ENCODE measurements around the gene HOXC13.

HOXC13 gene

DNA sequence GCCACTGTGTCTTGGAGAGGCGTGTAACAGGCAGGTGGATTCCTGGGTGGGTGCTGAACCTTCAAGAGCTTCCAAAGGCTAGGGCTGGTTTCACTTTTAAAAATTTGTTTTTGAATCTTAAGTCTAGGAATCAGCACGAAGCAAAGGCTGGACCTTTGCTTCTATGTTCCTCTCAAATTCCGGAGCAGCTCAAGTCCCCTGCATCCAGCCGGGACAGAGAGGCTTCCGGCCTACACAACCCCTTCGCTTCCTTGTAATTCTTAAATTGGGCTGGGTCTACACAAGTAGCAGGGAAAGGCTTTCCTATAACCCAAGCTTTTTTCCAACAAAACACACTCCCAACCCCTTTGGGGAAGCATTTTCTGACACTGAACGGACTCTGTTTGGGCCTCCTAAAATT is 24.4 kb downstream of the HOXC13 start:
- no peak for DNase-seq (ENCODE audit: low read depth)
- TF ChIP-seq, protein P1, sequence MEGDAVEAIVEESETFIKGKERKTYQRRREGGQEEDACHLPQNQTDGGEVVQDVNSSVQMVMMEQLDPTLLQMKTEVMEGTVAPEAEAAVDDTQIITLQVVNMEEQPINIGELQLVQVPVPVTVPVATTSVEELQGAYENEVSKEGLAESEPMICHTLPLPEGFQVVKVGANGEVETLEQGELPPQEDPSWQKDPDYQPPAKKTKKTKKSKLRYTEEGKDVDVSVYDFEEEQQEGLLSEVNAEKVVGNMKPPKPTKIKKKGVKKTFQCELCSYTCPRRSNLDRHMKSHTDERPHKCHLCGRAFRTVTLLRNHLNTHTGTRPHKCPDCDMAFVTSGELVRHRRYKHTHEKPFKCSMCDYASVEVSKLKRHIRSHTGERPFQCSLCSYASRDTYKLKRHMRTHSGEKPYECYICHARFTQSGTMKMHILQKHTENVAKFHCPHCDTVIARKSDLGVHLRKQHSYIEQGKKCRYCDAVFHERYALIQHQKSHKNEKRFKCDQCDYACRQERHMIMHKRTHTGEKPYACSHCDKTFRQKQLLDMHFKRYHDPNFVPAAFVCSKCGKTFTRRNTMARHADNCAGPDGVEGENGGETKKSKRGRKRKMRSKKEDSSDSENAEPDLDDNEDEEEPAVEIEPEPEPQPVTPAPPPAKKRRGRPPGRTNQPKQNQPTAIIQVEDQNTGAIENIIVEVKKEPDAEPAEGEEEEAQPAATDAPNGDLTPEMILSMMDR (IDR thresholded peaks at IDR 0.05; ENCODE audit: insufficient read depth, low read depth, low read length, missing control alignments) = no peak
- no peak overlapping the region for H3K4me3 ChIP-seq (ENCODE audit: low read depth, low read length)

DNA sequence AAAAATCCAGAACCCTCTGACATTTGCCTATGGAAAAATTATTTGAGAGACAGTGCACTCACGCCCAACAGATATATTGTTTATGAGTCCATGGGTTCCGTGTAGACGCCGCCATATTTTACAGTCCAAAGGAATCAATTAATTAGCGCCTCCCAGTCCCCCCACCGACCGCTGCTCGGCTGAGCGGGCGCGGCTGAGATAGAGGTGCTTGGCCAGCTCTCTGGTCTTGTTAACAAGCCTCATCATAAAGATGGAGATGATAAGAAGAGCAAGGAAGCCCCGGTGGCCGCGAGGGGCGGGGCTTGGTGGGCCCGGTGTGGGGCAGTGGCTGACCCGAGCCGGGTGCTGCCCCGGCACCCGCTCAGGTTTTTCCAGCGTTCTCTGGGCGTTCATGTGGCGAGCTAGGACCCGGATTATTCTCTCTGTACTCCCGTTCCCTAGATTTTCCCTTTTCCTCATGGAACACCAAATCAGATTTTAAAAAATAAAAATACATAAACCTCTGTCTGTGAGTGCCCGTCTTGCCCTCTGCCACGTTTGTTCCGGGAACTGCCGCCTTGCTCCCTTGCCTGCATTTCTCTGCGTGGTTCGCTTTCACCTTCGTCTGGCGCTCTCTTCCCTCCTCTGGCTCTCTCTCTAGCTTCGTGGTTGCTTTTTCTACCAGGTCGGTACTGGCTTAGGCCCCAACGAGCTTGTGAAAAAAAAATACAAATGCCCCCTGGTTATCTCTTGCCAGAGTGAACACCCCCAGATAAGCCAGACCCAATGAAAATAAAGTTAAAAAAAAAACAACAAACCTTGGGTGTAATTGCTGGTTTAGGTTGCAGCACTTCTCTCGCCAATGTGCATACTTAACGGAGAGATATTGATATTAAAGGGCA is 25.0 kb downstream of the HOXC13 start:
- no peak for DNase-seq (ENCODE audit: low read depth)
- H3K4me3 ChIP-seq (ENCODE audit: low read depth, low read length) = no peak overlapping the region
- TF ChIP-seq, protein P1 (IDR thresholded peaks at IDR 0.05; ENCODE audit: insufficient read depth, low read depth, low read length, missing control alignments) = no peak

DNA sequence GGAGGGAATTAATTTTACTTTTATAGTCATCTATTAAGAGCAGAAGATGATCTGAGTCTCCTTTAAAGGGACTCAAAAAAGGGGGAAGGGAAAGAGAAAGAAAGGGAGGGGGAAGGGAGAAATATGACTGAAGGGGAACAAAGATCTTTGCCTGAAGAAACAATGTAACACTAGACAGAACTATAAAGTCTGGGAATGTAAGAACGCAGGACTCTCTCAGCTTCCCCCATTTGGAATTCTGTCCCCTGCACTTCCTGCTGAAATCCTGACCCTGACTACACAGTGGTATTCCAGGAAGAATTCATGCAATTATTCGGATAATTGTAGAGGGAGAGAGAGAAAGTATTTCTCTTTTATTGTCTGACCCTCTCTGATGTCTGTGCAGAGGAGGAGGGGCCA is 25.7 kb downstream of the HOXC13 start:
- TF ChIP-seq, protein P1 (IDR thresholded peaks at IDR 0.05; ENCODE audit: insufficient read depth, low read depth, low read length, missing control alignments) = no peak
- DNase-seq (ENCODE audit: low read depth) = no peak

DNA sequence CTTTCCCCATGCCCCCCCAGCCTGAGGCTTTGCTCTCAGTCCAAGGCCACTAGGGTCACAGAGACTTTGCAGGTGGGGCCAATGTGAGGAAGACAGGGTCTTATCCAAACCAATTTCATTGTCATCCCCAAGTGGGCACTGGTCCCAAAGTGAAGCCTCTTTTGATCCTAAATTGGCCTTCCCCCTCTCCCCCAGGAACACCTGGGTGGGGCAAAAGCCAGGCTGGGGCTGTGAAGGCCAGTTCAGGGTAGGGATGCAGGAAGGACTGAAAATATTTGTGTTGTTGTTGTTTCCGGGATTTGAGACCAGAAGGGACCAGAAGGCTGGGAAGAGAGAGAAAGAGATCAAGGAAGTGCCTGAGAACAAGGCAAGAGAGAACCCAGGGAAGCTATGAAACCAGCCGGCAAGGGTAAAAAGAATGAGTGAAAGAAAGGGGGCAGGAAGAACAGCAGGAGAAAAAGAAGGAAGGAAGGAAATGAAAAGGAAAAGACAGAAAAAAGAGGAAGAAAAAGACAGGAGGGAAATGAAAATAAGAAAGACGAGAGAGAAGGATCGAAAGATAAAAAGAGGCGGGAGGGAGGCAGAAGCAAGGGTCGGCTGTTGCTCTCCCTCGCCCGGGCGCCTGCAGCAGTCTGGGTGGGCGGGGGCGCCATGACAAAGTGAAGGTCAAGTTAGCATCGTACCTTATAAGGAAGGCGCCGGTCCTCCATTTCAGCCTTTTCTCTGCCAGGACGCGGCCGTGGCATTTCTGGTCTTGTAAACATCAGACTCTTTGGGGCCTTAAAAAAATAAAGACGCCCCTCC is 26.9 kb downstream of the HOXC13 start:
- DNase-seq (ENCODE audit: low read depth) = no peak
- TF ChIP-seq, protein P1 (IDR thresholded peaks at IDR 0.05; ENCODE audit: insufficient read depth, low read depth, low read length, missing control alignments) = no peak
- no peak overlapping the region for H3K4me3 ChIP-seq (ENCODE audit: low read depth, low read length)

More for the DNA sequence above, 25.7 kb downstream of the HOXC13 start:
- H3K4me3 ChIP-seq (ENCODE audit: low read depth, low read length) = no peak overlapping the region

DNA sequence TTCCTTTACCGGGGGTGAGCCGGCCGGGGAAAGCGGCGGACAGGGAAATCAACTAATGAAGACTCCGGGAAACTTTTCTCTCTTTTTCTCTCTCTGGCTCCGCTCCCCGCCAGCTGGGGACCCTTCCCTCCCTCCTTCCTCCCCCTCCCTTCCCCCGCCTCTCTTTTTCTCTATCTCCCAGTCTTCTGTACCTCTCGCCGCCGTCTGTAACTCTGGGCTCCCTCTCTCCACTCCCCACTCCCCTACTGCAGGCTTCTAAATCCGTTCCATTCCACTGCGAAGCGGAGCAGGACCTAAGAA is 27.4 kb downstream of the HOXC13 start:
- no peak for DNase-seq (ENCODE audit: low read depth)
- no peak overlapping the region for H3K4me3 ChIP-seq (ENCODE audit: low read depth, low read length)
- TF ChIP-seq, protein P1 (IDR thresholded peaks at IDR 0.05; ENCODE audit: insufficient read depth, low read depth, low read length, missing control alignments) = no peak

DNA sequence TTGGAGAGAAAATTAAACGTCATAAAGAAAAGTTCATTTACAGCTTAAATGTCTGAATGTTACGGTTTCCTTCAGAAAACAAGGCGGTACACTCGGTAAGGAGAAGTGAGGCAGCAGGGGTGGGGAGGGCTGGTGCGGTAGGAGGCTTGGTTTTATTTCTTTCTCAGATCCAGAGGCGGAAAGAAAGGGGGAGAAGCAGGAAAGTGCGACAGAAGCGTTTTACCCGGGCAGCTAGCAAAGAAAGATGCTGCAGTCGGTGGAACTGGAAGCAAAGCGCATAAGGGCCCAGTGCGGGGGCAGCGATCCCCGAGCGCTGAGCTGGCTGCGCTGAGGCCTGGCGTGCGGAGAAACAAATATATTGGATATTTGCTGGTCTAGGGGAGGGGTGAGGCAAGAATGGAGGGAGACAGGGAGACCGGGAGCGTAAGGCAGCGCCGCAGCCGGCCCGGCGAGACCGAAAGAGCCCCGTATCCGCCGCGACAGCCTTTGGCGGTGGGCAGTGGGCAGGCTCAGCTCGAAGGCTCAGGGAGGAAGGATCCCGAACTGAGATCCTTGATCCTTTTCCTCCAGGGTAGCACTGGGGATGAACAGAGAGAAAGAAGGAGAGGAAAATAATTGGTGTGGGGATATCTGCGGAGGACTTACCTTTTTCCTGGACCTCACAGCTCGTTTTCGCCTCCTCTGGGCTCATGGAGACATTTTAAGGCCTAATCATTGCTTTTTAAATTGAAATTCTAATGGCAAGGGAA is 27.9 kb downstream of the HOXC13 start:
- TF ChIP-seq, protein P1 (IDR thresholded peaks at IDR 0.05; ENCODE audit: insufficient read depth, low read depth, low read length, missing control alignments) = no peak
- H3K4me3 ChIP-seq (ENCODE audit: low read depth, low read length) = no peak overlapping the region
- no peak for DNase-seq (ENCODE audit: low read depth)
